Panc1 (cell line): ENCODE data around the gene FAM222B. TPM values are rescaled to one million over a fixed set of nuclear protein-coding genes. Genes with fewer than 3 reads are reported as not detected.
"Not testable (repeated sequence)": the region's sequence is repeated elsewhere in the genome, so short reads cannot be mapped to it uniquely, and the experiment has no call there.

Source experiments
- ATAC-seq: fragments of 200-7000 bp; cut with Tn5 transposase; 2 replicates; pipeline ENCODE4 v1.9.1; 2020; ENCODE audit warnings: mild to moderate bottlenecking, moderate library complexity
- BruUV-seq: library from RNA; stranded (reverse); fragments of 400-500 nt; replicated peaks from 2 replicates; lab custom pipeline; 2021; lab: Mats Ljungman, UMichigan
- CTCF ChIA-PET: fragments of 300-600 bp; sonication (Branson Sonifier 250); formaldehyde crosslinking; loops from one replicate; lab custom pipeline; 2022; ENCODE audit warnings: antibody characterized with exemption; lab: Charles Lee
- POLR2A ChIA-PET: fragments of 300-600 bp; sonication (Branson Sonifier 250); formaldehyde crosslinking; loops from one replicate; lab custom pipeline; 2022; ENCODE audit warnings: antibody characterized with exemption; lab: Charles Lee
- DNase-seq: peaks from one replicate; pipeline ENCODE4 v3.0.0-alpha.2; 2010; ENCODE audit warnings: low read depth, low spot score
- H3K27ac ChIP-seq: 2 replicates; pipeline ENCODE4 v1.5.1; 2011; ENCODE audit warnings: mild to moderate bottlenecking, low read length, inconsistent platforms
- H3K27me3 ChIP-seq: fragments of 200-500 bp; sonication (Bioruptor generic); 2 replicates; pipeline ENCODE4 v1.6.0; 2014; ENCODE audit warnings: low read length, inconsistent platforms; ENCODE audit not compliant: control insufficient read depth, insufficient read depth
- H3K36me3 ChIP-seq: fragments of 200-500 bp; sonication (Bioruptor generic); 2 replicates; pipeline ENCODE4 v1.5.1; 2014; ENCODE audit warnings: inconsistent platforms, mild to moderate bottlenecking, low read length, moderate library complexity; ENCODE audit not compliant: control insufficient read depth, insufficient read depth
- H3K4me1 ChIP-seq: 2 replicates; pipeline ENCODE4 v1.5.1; 2011; ENCODE audit warnings: inconsistent platforms, mild to moderate bottlenecking, low read length, moderate library complexity; ENCODE audit not compliant: control insufficient read depth, insufficient read depth
- H3K4me3 ChIP-seq, 2 experiments: 2 replicates each; pipeline ENCODE4 v1.5.1; 2011 to 2012; ENCODE audit warnings: low read depth in 2 of 2, low read length in 2 of 2, mild to moderate bottlenecking in 2 of 2, inconsistent platforms in 1 of 2, moderate library complexity in 1 of 2
- H3K9me3 ChIP-seq: fragments of 200-500 bp; sonication (Bioruptor generic); 2 replicates; pipeline ENCODE4 v1.5.1; 2014; ENCODE audit warnings: low read depth, mild to moderate bottlenecking, inconsistent platforms, low read length, moderate library complexity; ENCODE audit not compliant: control insufficient read depth, insufficient read depth
- CTCF ChIP-seq: fragments of 450-650 bp; IDR thresholded peaks from 2 replicates; pipeline ENCODE4 v1.5.1; 2017; ENCODE audit warnings: mild to moderate bottlenecking
- POLR2AphosphoS5 ChIP-seq: IDR thresholded peaks from 2 replicates; pipeline ENCODE4 v1.6.1; 2012; ENCODE audit warnings: mild to moderate bottlenecking, low read depth, low read length, moderate library complexity
- REST ChIP-seq, 2 experiments: IDR thresholded peaks; 2 replicates each; pipeline ENCODE4 v1.6.1; 2011 to 2012; ENCODE audit warnings: low read depth in 2 of 2, control low read depth in 1 of 2, low read length in 1 of 2, mild to moderate bottlenecking in 1 of 2, moderate library complexity in 1 of 2; ENCODE audit not compliant: insufficient read depth in 1 of 2
- SIN3A ChIP-seq: IDR thresholded peaks from 2 replicates; pipeline ENCODE4 v1.6.1; 2012; ENCODE audit warnings: low read depth, mild to moderate bottlenecking, low read length, moderate library complexity, borderline replicate concordance; ENCODE audit not compliant: insufficient read depth
- TCF7L2 ChIP-seq: IDR thresholded peaks from 2 replicates; pipeline ENCODE4 v1.6.1; 2011; ENCODE audit warnings: mild to moderate bottlenecking, low read depth, low read length, inconsistent platforms
- in situ Hi-C: cut with HindIII; loops from 2 replicates; pipeline ENCODE4 v1.10.0; 2016; ENCODE audit warnings: low sequenced_read_pairs, low pct_unique_long_range_greater_than_20kb
- intact Hi-C: fragments of 100-400 bp; cut with micrococcal nuclease; formaldehyde crosslinking; loops from one replicate; pipeline ENCODE4 v1.10.0; 2022; ENCODE audit not compliant: unreplicated experiment
- total RNA-seq: library from RNA; stranded (reverse); gene quantifications from one replicate; pipeline ENCODE4 v1.2.1, GENCODE V29; 2021; ENCODE audit not compliant: unreplicated experiment

Gene FAM222B
- total RNA-seq, 1 experiment from 2014 or later, result 38.5 TPM

- intact Hi-C loops (loop anchor here (5.0 to 10.0 kb wide), 2 partner anchors 180 to 227 kb away; partner anchors contain the start of genes DHRS13 and PHF12), in situ Hi-C loops (no loop called here)
- TF ChIP-seq TCF7L2 (no peak), POLR2AphosphoS5 (peak; percentile 95), CTCF (no peak)
- CTCF ChIA-PET, result interaction anchor here (1.0 to 3.0 kb wide), 2 partner anchors 38 to 225 kb away, joined by 3 to 12 read pairs; no protein-coding TSS in a partner anchor
- BruUV-seq, result no TSS peak
- peaks cover 41% of the 10 kb centered on the region for H3K4me1 ChIP-seq
- ATAC-seq (peak; percentile 12), DNase-seq (no peak)
- peak overlapping the region; percentile 99 for H3K27ac ChIP-seq
- H3K4me3 ChIP-seq, result peak overlapping the region; percentile 69 to 96
- H3K36me3 ChIP-seq, result peaks cover 30% of the 10 kb centered on the region
- POLR2A ChIA-PET, result interaction anchor here (0.6 to 0.7 kb wide), 2 partner anchors 29 to 153 kb away, joined by 3 read pairs; no protein-coding TSS in a partner anchor
- H3K27me3 ChIP-seq, result no peaks in the 10 kb centered on the region
- H3K9me3 ChIP-seq, result no peaks in the 10 kb centered on the region
Measured at GRCh38 chr17:28725166-28725659, 117.4 kb downstream of the FAM222B start.

- BruUV-seq, result TSS peak; percentile 90
- ChIA-PET POLR2A (no interaction called here), CTCF (interaction anchor here (1.0 kb wide), 1 partner anchor 225 kb away, joined by 3 read pairs; no protein-coding TSS in a partner anchor)
- Histone ChIP-seq H3K27me3 (no peaks in the 10 kb centered on the region), H3K9me3 (no peaks in the 10 kb centered on the region), H3K4me3 (peak overlapping the region; percentile 69 to 96), H3K27ac (peak overlapping the region; percentile 99), H3K4me1 (peaks cover 39% of the 10 kb centered on the region), H3K36me3 (peaks cover 30% of the 10 kb centered on the region)
- ATAC-seq, result no peak
- no peak for DNase-seq
- TF ChIP-seq SIN3A (no peak), CTCF (no peak), POLR2AphosphoS5 (no peak), REST (IDR thresholded peaks at IDR 0.05; ENCODE audit: insufficient read depth in 1 of 2, low read depth in 2 of 2, low read length in 1 of 2) (no peak), TCF7L2 (no peak)
- intact Hi-C loops, result loop anchor here (5.0 to 10.0 kb wide), 2 partner anchors 180 to 228 kb away; partner anchors contain the start of genes DHRS13 and PHF12
- in situ Hi-C loops, result no loop called here
Measured at GRCh38 chr17:28724500-28725165, 118.0 kb downstream of the FAM222B start.

- CTCF ChIA-PET, H3K27me3 ChIP-seq, in situ Hi-C loops, DNase-seq, H3K9me3 ChIP-seq, BruUV-seq, ATAC-seq: not testable (repeated sequence)
- Histone ChIP-seq H3K4me1 (peaks cover 35% of the 10 kb centered on the region), H3K4me3 (peak overlapping the region; percentile 69 to 96), H3K27ac (peak overlapping the region; percentile 99), H3K36me3 (peaks cover 30% of the 10 kb centered on the region)
- POLR2A ChIA-PET, result interaction anchor here (0.6 kb wide), 1 partner anchor 519 kb away, joined by 3 read pairs; no protein-coding TSS in a partner anchor
- intact Hi-C loops, result loop anchor here (10.0 kb wide), 1 partner anchor 181 kb away; the partner anchor contains the start of gene DHRS13
Measured at GRCh38 chr17:28723836-28724499, 118.6 kb downstream of the FAM222B start.
